Measurements from ENCODE around the gene CDHR3. TPM values are rescaled to one million over a fixed set of nuclear protein-coding genes. Genes with fewer than 3 reads are reported as not detected.
"Not testable (repeated sequence)": the region's sequence is repeated elsewhere in the genome, so short reads cannot be mapped to it uniquely, and the experiment has no call there.

Gene CDHR3
- total RNA-seq, 1 donor from 2014 or later, result 0.60 TPM

GRCh38 chr7:105996860-105997737 is 34.0 kb downstream of the CDHR3 start:
- no peak for DNase-seq (ENCODE audit: low read depth in 2 of 2)

DNA sequence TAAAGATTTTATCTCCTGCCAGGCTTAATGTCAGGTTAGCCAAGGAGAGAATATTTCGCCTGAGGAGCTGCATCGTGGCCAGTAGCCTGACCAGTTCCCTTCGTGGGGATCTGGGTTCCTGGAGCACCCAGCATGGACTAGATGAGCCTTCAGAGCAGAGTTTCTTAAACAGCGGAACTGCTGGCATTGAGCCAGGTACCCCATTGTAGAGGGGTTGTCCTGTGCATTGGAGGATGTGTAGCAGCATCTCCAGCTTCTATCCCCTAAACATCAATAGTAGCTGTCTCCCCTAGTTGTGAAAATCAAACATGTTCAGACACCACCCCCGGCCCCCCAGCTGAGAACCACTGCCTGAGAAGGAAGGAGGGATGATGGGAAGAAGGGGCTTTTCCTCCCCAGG is 36.2 kb downstream of the CDHR3 start:
- DNase-seq (ENCODE audit: low read depth in 2 of 2), result no peak

DNA sequence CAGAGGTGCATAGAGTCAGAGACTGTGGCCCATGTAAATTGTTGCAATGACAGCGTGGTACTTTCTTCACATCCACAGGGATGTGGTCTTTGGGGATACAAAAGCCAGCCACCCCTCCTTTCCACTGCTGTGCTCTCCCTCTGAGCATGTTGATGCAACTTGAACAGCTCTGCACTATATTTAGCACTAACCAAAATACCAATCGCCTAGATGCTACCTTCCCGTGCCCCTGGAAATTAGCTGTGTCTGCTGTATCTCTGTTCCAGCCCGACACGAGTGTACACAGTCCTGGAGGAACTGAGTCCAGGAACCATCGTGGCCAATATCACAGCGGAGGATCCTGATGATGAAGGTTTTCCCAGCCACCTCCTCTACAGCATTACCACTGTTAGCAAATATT is 38.1 kb downstream of the CDHR3 start:
- DNase-seq (ENCODE audit: low read depth in 2 of 2), result no peak

DNA sequence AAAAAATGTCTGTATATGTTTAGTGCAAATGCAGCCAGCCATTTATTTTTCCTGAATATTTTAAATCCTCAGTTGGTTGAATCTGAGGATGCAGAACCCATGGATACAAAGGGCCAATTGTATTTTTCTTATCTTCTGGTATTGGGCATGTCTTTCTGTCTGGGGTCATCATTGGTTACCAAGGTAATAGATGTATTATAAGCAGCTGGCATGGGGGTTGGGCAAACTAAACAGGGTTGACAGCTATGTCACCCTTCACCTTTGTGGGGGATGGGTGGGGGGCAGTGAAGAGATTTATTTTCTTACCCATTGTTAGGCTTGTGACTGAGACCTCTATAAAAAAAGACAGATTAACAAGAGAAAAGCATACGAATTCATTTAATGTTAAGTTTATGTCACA is 38.8 kb downstream of the CDHR3 start:
- no peak for DNase-seq (ENCODE audit: low read depth in 2 of 2)

GRCh38 chr7:106003525-106004064 is 40.5 kb downstream of the CDHR3 start:
- no peak for DNase-seq (ENCODE audit: low read depth in 2 of 2)

DNA sequence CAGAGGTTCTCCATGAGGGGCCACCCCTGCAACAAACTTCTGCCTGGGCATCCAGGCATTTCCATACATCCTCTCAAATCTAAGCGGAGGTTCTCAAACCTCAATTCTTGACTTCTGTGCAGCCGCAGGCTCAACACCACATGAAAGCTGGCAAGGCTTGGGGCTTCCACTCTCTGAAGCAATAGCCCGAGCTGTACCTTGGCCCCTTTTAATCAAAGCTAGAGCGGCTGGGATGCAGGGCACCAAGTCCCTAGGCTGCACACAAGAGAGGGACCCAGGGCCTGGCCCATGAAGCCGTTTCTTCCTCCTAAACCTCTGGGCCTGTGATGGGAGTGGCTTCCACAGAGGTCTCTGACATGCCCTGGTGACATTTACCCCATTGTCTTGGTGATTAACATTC is 43.8 kb downstream of the CDHR3 start:
- no peak for DNase-seq (ENCODE audit: low read depth in 2 of 2)

DNA sequence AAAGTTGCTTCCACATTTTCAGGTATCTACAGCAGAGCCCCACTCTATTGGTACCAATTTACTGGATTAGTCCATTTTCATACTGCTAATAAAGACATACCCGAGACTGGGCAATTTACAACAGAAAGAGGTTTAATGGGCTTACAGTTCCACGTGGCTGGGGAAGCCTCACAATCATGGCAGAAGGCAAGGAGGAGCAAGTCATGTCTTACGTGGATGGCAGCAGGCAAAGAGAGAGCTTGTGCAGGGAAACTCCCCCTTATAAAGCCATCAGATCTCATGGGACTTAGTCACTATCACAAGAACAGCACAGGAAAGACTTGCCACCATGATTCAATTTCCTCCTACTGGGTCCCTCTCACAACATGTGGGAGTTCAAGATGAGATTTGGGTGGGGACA is 44.7 kb downstream of the CDHR3 start:
- not testable (repeated sequence) for DNase-seq (ENCODE audit: low read depth in 2 of 2)

GRCh38 chr7:106009503-106010226 is 46.6 kb downstream of the CDHR3 start:
- DNase-seq (ENCODE audit: low read depth in 2 of 2), result peak; percentile 89 to 92

DNA sequence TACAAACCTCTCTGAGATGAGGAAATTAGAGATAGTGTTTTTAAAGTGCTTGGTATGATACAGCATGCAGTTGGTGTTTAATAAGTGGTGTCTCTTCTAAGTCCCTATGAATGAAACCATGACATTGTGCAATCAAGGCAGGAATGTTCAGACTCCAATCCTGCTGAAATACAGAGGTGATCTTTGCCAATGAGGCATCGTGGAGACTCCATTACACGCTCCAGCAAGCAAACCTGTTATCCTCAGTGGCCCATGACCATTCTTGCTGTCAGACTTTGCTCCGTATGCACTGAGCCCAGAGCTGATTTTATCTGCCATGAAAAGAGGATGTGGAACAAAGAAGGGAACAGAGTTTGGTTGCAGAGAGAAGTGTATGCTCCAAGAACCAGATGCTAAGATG is 47.3 kb downstream of the CDHR3 start:
- DNase-seq (ENCODE audit: low read depth in 2 of 2), result no peak

DNA sequence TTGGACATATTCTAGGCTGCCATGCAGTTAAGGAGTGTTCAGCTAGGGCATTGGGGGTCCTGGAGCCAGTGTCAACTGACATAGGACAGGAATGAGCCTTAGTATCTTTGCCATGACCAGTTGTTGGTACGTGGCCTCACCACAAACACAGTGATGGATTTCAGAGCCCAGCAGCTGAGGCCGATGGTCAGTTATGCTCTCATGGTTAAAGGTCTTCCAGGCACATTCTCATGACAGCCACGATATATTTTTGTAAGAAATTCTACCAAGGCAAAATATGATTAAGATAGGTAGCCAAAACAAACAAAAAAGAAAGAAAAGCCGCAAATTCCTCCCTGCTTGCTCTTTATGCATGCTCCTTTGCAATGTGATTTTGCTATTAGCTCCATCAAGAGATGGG is 47.8 kb downstream of the CDHR3 start:
- DNase-seq (ENCODE audit: low read depth in 2 of 2), result no peak

DNA sequence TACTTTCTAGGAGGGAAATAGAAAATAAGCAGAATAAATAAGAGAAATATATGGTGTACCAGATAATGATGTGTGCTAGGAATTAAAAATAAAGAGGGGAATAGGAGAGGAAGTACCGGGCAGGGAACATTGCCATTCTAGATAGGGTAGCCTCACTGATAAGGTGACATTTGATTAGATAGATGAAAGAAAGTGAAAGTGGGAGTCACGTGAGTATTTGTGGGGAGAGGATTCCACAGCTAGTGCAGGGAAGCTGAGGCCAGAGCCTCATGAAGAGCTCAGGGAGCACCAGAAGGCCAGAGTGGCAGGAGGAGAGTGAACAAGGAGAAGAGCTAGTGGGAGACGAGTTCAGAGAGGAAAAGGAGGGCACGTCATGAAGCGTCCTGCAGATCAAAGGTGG is 49.1 kb downstream of the CDHR3 start:
- DNase-seq (ENCODE audit: low read depth in 2 of 2), result no peak

DNA sequence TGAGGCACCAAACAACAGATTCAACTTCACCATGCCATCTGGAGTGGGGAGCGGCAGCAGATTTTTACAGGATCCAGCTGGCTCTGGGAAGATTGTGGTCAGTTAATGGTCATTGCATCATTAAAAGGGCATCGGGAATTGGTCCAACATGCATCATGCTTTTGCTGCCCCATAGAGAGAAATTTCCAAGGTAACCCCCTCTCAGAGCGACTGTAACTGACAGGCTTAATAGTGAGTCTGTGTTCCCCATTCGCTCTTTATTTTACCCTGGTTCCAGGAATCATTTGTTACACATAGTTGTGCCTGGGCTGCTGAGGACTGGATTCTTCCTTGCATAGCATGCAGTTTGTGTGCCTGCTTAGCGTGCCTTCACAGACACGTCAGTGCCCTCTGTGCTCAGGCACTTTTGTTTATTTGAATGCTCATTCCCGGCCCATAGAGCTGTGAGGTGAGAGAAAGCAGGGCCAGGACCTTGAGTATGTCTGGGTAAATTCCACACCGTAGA is 49.9 kb downstream of the CDHR3 start:
- DNase-seq (ENCODE audit: low read depth in 2 of 2), result no peak

- no peak for DNase-seq (ENCODE audit: low read depth in 2 of 2)
These were observed 52.5 kb downstream of the CDHR3 start for GRCh38 chr7:106015381-106016218.

DNA sequence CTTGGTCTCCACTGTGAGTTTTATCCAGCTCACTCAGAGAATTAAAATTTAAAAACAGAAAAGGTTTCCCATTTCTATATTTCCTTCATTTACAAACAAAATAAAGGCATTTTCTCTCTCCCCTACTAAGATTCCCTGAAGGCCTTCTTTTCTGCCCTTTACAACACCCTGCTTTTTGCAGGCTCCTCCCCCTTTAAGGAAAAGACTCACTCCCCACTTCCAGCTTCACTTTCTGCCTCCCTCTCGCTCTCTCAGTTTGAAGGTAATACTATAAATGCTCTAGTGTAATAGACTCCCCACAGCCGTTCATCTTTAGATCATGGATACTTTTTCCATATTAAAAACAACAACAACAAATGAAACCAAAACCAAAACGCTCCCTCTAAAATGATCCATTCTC is 53.3 kb downstream of the CDHR3 start:
- no peak for DNase-seq (ENCODE audit: low read depth in 2 of 2)

DNA sequence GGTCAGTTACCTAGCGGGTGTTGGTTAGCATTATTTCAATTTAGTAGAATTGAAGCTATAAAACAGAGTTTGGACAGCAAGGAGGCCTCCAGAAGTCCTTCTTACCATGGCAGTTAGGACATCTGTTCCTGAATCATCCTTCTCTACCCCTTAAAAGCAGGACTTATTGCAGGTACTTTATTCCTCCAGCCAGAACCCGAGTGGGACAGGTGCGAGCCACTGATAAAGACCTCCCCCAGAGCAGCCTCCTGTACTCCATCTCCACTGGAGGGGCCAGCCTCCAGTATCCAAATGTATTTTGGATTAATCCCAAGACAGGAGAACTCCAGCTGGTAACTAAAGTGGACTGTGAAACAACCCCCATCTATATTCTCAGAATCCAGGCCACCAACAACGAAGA is 54.6 kb downstream of the CDHR3 start:
- DNase-seq (ENCODE audit: low read depth in 2 of 2), result no peak

DNA sequence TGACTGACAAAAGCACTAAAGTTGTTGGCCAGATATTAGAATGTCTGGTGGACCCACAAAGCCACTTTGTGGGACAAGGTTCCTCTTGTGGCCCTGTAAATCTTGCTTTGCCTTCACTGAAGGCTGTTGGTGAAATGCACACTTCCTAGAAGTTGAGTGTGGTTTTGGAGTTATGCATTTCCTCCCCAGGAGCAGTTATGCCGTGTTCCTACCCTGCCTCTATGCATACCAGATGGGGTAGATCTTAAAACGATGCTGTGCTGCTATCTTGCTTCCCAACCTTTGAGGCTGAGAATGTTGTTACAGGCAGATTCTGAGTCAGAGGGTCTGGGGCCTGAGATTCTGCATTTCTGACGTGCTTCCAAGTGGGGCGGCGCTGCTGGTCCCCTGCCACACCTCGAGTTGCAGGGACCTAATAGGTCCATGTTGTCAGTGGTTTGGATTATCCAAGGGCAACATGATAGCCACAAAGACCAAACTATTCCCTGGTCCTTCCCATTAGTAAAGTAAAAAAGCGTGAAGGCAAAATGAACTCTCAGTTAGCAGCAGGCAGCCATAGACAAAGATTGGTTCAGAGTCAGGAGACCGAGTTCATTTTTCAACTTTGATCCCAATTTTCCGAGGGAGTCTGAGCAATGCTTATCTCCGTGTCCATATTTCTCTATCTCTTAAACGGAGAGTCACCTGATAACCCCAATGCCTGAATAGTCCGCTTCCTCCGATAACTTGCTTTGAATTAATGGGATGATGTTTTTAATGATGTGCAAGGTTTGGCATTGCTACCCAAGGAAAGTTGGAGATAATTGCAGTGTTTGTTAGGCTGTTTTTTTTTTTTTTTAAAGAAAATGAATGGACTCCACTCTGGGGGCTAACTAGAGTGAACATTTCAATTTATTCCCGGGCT is 55.8 kb downstream of the CDHR3 start:
- no peak for DNase-seq (ENCODE audit: low read depth in 2 of 2)

DNA sequence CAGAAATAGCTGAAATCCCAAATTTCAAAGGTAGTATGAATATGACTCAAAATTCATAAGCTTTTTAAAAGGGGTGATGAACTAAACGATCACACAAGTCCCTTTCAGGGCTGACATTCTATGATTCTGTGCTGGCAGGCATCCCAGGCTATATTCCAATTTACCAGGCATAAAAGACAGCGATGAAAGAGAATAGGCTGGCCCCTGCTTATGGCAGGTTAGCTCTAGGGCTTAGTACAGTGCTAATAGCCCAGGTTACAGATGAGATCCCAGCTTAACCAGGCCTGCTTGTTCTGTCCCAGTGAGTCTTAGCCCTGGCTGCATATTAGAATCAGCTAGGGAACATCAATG is 56.4 kb downstream of the CDHR3 start:
- DNase-seq (ENCODE audit: low read depth in 2 of 2), result no peak

- DNase-seq (ENCODE audit: low read depth in 2 of 2), result no peak
These were observed 58.3 kb downstream of the CDHR3 start for GRCh38 chr7:106021151-106022067.

DNA sequence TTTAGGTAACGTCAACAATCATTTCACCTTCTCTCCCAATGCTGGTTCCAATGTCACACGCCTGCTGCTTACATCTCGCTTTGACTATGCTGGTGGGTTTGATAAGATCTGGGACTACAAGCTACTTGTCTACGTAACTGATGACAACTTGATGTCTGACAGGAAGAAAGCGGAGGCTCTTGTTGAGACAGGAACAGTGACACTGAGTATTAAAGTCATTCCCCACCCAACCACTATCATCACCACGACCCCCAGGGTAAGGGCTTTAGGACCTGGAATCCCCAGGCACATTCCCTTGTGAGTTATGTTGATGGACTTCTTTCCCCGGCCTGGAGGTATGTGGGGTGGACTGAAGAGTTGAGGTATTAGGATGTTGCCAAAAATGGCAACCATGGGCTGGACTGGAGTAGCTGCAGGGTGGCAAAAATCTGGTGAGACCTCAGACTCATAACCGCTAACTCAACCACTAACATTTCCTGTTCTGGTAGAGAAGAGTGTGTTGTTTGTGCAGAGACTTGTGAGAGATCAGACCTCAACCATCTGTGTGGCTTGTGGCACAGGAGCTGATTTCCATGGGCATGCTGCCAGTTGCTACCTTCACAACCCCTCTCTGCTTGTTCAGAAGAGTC is 59.2 kb downstream of the CDHR3 start:
- no peak for DNase-seq (ENCODE audit: low read depth in 2 of 2)
